T1000 (cell line): ENCODE measurements around the gene FBF1.
"Not testable (repeated sequence)": the region's sequence is repeated elsewhere in the genome, so short reads cannot be mapped to it uniquely, and the experiment has no call there.

Experiments
- DNase-seq: peaks from one replicate; lab custom pipeline; 2025; ENCODE audit warnings: mixed read lengths; lab: John Stamatoyannopoulos, UW

The FBF1 gene

DNA sequence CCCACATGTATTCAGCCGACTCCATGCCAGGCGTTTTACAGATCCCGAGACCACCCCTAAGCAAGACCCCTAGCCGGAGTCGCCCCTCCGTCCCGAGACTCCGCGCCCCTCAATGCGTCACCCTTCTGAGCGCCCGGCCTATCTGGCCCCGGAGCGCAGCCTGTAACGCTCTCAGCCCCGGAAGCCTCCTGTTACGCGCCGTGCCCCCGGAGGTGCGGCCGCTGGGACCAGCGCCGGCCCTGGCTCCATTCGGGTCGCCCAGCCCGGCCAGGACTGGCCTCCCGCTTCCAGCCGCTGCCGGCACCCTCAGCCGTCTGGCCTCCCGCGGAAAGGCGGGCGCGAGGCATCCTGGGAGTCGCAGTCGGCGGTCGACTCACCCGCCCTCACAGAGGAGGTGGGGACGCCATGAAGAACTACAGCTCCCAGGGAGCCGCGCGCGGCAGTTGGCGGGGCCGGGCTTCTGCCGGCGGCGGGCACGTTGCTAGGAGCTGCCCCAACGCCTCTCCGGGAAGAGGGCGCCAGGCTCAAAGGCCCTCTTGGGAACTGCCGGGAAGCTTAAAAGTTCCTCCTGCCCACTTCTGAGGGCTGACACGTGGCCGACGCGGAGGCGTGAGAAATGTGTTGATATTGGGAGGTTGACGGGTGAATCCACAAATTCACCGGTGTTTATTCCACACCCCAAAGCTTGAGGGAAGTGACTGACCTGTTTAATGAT, at the start of gene FBF1:
Gene FBF1 (minus strand): TSS at position 316 of the 715 bp plus-strand sequence. CDS start 2,893 bp downstream, outside the sequence.
- peak; percentile 94 for DNase-seq

DNA sequence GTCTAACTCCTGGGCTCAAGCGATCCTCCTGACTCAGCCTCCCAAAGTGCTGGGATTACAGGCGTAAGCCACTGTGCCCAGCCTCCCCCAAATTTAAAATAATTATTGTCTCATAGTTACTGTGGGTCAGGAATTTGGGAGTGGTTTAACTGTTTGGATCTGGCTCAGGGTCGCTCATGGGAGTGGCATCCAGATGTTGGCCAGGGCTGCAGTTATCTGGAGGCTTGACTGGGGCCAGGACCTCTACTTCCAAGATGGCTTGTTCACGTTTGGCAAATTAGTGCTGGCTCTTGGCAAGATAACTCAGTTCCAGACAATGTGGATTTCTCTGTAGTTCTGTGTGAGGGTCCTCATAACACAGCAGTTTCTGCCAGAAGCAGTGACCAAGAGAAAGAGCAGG, 46.2 kb upstream of the FBF1 start:
- DNase-seq: no peak

DNA sequence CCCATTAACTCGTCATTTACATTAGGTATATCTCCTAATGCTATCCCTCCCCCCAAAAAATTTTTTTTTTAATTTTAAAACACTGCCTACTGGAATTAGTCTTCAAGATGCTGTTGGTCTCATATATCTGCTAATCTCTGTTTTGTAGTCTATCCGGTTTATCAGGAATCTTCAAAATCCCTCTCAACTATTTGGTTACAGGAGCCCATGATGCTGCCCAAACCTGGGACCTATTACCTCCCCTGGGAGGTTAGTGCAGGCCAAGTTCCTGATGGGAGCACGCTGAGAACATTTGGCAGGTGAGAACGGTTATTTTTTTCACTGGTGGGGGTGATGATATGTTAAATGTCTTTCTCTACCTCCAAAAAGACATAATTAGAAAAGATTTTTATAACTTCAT, 45.1 kb upstream of the FBF1 start:
- no peak for DNase-seq

GRCh38 chr17:75983501-75984181, 42.8 kb upstream of the FBF1 start:
- no peak for DNase-seq

- DNase-seq: no peak
Observed at GRCh38 chr17:75981019-75981615, 40.3 kb upstream of the FBF1 start.

GRCh38 chr17:75980188-75981018, 39.6 kb upstream of the FBF1 start:
- no peak for DNase-seq

DNA sequence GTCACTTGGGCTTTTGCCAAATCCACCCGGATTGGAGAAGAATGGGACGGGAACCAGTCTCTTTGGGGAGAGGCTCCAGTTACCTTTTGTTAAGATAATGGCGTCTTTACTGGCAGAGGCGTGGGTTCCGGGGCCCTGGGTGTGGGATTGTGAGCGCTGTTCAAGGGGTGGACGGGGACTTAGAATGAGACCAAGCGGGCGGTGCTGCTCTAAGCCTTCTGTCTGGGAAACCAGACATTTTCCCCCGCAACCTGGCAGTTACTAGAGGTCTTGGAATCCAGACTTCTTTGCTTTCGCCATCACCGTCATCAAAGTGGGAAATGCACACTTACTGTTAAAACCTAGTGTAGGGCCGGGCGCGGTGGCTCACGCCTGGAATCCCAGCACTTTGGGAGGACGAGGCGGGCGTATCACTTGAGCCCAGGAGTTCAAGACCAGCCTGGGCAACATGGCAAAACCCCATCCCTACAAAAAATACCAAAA, 38.9 kb upstream of the FBF1 start:
- no peak for DNase-seq

- DNase-seq: peak; percentile 92
Observed at GRCh38 chr17:75978938-75979704, 38.3 kb upstream of the FBF1 start, which contains the start of the genes ACOX1 and TEN1. TSS of gene ACOX1 (minus strand) at chr17:75979166. CDS start at chr17:75979073, 93 bp downstream. TSS of gene TEN1 (plus strand) at chr17:75979240. CDS start at chr17:75986193, 6,953 bp downstream.

GRCh38 chr17:75976175-75976848, 35.5 kb upstream of the FBF1 start:
- DNase-seq: no peak

GRCh38 chr17:75975757-75976174, 34.9 kb upstream of the FBF1 start:
- no peak for DNase-seq

- not testable (repeated sequence) for DNase-seq
Observed at GRCh38 chr17:75975187-75975586, 34.3 kb upstream of the FBF1 start.

GRCh38 chr17:75970626-75971025, 29.8 kb upstream of the FBF1 start:
- no peak for DNase-seq

DNA sequence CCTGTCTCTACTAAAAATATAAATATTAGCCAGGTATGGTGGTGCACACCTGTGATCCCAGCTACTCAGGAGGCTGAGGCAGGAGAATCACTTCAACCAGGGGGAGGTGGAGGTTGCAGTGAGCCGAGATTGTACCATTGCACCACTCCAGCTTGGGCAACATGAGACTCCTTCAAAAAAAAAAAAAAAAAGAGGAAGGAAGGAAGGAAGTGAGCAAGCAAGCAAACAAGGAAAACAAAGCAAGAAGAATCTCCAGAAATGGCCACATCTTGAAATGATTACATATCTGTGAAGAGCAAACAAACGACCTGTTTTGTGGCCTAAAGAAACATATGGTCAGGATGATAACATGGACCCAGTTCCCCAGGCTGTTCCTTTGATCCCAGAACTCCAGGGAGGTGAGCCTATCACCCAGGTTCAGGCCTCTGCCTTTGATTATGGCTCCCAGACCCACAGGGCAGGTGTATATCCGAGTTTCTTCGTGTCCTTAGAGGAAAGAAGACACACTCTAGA, 29.2 kb upstream of the FBF1 start:
- DNase-seq: no peak

- DNase-seq: not testable (repeated sequence)
Observed at GRCh38 chr17:75969044-75969443, 28.2 kb upstream of the FBF1 start.

DNA sequence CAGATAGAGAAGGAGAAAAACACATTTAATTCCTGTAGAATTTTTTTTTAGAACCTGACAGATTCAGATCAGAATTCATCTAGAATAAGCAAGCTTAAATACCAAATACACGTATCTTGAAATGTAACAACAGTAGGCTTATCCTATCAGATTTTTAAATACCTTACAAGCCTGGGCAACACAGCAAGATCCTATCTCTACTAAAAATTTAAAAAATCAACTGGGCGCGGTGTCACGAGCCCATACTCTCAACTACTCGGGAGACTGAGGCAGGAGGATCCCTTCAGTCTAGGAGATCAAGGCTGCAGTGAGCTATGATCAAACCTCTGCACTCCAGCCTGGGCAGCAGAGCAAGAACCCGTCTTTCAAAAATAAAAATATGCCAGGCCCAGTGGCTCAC, 24.6 kb upstream of the FBF1 start:
- DNase-seq: no peak

DNA sequence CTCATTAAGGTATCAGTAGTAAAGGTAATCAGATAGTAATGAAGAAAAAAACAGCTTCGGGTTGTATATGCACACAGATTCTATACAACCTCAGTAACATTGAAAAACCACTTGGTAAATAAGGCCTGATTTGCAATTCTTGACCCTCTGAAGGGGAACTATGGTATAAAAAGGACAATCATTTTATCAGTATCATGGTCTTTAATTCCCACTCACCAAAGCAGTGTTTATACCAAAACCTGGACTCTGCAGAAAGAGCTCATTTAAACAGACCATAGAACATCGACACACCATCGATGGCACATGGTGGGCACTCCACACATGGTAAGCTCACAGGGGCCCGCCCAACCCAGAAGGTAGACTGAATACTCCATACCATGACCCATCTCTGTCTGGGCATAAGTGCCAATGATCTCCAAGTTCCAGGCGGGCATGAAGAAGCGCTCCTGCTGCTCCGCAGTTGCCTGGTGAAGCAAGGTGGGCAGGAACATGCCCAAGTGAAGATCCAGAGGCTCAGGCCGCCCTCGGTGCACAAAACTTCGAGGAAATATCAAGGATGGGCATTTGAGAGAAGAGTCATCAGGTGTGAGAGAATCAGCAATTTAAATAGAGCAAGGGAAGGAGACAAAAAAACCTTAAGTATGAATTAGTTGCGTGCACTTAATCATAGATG, 19.1 kb upstream of the FBF1 start:
- DNase-seq: no peak

DNA sequence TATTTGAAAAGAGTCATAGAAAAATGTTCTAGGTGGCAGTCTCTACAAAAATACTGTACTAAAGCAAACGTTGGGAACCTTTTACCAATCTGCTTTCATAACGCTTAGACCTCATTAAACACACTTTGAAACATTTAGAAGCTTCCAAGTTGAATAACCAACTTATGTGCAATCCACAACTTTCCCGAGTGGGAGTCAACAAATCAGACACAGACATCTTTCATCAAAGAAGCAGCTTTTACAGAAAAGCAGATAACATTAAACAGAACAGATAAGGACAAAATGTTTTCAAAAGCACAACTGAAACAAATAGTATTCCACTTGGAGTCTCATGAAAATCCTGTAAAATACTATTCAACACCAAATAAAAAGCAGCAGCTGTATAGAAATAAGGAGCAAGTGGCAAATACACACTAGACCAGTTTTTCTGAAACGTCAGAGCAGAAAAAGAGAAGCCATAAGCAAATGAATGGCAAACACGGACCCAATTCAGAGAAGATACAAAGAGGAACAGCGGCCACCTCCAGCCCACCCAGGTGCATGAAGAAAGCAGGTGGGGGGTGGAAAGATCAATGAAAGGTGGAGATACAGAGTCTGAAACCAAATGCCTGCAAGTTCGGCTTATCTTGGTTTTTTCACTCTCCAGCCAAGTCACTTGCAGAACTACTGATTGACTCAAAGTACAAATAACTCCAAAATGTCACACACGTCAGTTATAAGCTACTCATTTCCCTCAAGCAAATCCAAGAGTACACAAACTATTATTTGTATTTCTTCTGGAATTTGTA, 18.4 kb upstream of the FBF1 start:
- DNase-seq: no peak

DNA sequence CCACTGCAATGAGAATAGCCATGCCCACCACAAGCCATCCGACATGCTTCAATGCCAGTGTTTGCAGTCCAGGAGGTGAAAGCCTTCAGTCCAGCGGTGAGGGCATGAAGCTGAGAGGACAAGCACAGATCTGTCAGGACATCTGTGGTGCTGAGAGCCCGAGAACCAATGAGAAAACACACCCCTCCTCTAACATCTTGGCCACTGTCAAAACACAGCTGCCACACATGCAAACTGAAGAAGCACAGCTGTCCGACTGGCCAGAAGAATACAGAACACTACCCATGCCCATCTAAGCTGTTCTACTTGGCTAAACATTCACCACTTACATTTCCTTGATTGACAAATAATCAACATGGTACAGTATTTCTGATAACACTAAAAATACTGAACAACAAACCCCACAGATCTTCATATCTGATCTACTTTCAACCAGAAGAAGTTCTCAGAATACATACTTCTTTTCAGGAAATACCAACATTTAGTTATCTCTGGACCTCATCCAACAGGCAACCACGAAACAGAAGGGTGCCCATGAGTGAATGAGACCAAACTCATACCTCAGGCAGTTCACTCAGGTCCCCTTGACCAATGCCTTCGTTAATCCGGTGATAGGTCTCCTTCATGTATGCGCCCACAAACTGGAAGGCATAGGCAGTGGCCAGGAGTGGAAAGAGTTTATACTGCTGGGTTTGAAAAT, 10.2 kb upstream of the FBF1 start:
- no peak for DNase-seq
